Spinal cord (tissue), 10 donors: ENCODE data around the gene CCDC116. TPM values are rescaled to one million over a fixed set of nuclear protein-coding genes. Genes with fewer than 3 reads are reported as not detected.

Source experiments
- DNase-seq, 6 donors: peaks; one replicate each; pipeline versions ENCODE4 v3.0.0 to v3.0.0-alpha.2; 2013 to 2015; ENCODE audit warnings: low spot score in 6 of 6, low read depth in 4 of 6
- H3K27ac ChIP-seq: one replicate; pipeline ENCODE4 v1.5.1; 2013; ENCODE audit warnings: low read depth, low read length, control low read depth
- H3K27me3 ChIP-seq: one replicate; pipeline ENCODE4 v1.6.1; 2013; ENCODE audit warnings: low read length; ENCODE audit not compliant: control insufficient read depth, insufficient read depth
- H3K36me3 ChIP-seq: one replicate; pipeline ENCODE4 v1.6.1; 2013; ENCODE audit warnings: low read length; ENCODE audit not compliant: control insufficient read depth, insufficient read depth
- H3K4me1 ChIP-seq: one replicate; pipeline ENCODE4 v1.6.1; 2013; ENCODE audit warnings: low read length; ENCODE audit not compliant: control insufficient read depth, insufficient read depth
- H3K4me3 ChIP-seq: one replicate; pipeline ENCODE4 v1.5.1; 2013; ENCODE audit warnings: low read depth, low read length, control low read depth
- H3K9me3 ChIP-seq: one replicate; pipeline ENCODE4 v1.6.1; 2013; ENCODE audit warnings: low read length; ENCODE audit not compliant: control insufficient read depth, insufficient read depth
- WGBS: methylation state at CpG from one replicate; pipeline ENCODE4 v1.1.5; 2013; ENCODE audit warnings: missing lambda C conversion rate; ENCODE audit not compliant: insufficient coverage; 5-methylcytosine and 5-hydroxymethylcytosine counted together
- long read RNA-seq, 4 donors: transcript quantifications; one replicate each; lab custom pipeline, GENCODE V29; 2026
- polyA plus RNA-seq, 2 donors: library from polyadenylated mRNA; unstranded; fragments of 120-200 nt; gene quantifications; one replicate each; pipeline ENCODE4 v1.2.1, GENCODE V29; 2013; ENCODE audit not compliant: insufficient read length in 2 of 2
- total RNA-seq, 2 donors: library from RNA; depleted of rRNA in 1 of 2; stranded (reverse); fragments of 120-200 nt in 1 of 2; fragments of >200 nt in 1 of 2; gene quantifications; one replicate each; pipeline versions ENCODE4 v1.2.3 to v1.2.4, GENCODE V29; 2013 to 2014
- donor health status: healthy.

The CCDC116 gene, protein sequence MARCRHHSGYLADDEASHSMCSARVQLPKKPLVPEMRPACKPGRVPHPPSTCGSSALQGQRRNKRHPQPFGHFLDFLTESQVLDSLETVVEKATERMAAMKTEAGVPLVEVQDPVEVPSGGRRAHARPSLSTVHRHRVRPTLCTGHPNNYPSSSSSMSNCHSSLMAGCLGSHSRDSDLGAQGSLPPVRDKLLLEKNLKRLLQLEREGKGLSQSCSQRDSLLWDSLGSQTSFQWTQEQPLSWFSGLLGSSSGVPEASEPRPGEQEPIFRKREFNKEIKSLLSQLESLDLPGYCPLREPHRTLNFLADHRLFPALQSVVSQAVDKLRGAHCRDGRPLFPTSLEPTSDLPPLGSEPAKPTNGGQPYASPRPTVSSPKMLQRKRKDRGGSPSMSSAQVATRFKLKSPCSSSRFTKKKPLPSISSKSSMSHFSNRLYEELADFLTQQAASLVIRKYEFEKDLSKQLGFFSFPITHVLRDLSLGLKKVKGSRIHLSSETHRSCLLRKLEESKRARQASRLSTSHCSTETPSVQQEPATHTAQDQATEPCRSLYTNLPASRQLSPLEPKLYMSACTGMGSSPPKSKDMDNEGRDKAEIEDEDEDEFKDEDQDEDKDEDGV
- total RNA-seq = under 1 TPM; 0.20 to 0.28 TPM
- polyA plus RNA-seq = 1 to 10 TPM in 1 of 2 donors, under 1 TPM in 1; 0.63 to 1.1 TPM
- long read RNA-seq, donor 1 = 0 reads
- long read RNA-seq, donor 2 = 0 reads
- long read RNA-seq, donor 3 = 0 reads
- long read RNA-seq, donor 4 = 0 reads

DNA sequence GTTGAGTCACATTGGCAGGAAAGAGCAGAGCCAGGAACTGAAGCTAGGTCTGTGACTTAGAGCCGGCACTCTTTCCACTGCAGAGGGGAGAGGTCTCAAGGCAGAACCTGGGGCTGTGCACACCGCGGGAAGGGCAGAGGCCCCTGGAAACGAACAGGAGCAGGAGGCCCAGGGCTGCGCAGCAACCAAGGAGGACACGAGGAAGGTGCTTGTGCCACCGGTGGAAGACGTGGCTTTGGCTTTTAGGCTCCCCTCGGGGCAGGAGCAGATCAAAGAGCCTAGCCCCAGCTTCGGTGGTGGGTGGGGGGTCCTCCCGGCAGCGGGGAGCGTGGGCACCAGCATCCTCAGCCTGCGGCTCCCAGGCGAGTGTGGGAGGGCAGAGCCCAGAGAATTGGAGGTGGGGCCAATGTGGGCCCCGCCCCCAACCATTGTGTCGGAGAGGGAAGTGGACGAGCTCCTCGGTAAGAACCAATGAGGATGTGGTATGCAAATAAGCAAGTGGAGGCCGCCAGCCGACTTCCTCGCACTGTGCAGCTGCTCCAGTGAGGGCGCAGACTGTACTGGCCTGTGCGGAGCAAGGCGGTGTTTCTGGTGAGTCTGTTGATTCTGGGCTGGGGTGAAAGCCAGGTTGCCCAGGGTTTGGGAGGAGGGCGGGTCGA, at the start of gene CCDC116:
TSS of gene CCDC116 (plus strand) at position 524 of the 659 bp plus-strand sequence. CDS start 422 bp downstream, outside the sequence.
- Histone ChIP-seq H3K27ac (no peak within 1 kb of the TSS), H3K9me3 (no peaks in the 10 kb centered on the region), H3K4me3 (no peak within 1 kb of the TSS), H3K36me3 (peaks cover 32% of the 10 kb centered on the region), H3K4me1 (peaks cover 22% of the 10 kb centered on the region), H3K27me3 (no peaks in the 10 kb centered on the region)
- DNase-seq = no peak
- WGBS = 77% methylated on average over 27 of the region's 27 CpGs

DNA sequence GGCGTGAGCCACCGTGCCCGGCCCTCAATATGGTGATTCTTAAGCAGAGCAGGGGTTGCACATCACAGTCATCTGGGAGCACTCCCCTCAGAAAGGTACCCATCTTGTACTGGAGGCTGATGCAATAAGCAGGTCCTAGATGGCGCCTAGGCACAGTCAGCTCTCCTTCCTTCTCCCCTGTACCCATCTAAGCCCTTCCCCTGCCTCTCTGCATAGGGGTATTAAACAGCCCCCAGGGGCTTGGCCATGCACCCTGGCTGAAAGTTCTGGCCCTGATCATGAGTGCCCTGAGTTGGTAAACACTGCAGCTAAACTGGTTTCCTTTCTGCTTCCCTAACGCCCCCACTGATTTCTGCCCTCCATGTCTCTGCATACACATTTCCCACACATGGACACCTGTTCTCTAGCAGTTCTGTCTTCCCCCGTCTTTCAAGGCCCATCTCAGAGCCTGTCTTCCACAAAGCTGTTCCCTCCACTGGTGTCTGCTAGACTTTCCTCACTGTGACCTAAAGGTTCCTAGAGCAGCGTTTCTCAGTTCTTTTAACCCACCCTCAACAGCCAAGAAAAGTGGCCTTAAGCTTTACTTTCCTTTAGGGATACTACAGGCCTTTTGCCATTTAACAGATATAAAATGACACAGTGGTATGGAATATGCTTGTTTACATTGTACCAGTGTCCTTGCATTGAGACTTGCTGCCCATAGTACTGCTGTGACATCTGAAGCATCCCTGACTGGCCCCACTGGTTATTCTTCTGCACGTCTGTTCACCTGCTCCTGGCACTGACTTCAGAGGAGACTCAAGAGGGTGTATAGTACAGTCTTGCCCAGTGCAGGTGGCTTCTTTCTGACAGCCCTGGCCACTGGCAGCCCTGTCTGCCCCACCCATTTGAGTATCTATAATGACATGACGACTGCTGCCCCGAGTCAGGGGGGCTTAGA, 49.5 kb upstream of the CCDC116 start:
- Histone ChIP-seq H3K9me3 (no peaks in the 10 kb centered on the region), H3K4me3 (no peak overlapping the region), H3K4me1 (peaks cover 15% of the 10 kb centered on the region), H3K36me3 (peaks cover 6% of the 10 kb centered on the region), H3K27me3 (no peaks in the 10 kb centered on the region), H3K27ac (no peak overlapping the region)
- no peak for DNase-seq
- WGBS = 78% methylated on average over 7 of the region's 10 CpGs

DNA sequence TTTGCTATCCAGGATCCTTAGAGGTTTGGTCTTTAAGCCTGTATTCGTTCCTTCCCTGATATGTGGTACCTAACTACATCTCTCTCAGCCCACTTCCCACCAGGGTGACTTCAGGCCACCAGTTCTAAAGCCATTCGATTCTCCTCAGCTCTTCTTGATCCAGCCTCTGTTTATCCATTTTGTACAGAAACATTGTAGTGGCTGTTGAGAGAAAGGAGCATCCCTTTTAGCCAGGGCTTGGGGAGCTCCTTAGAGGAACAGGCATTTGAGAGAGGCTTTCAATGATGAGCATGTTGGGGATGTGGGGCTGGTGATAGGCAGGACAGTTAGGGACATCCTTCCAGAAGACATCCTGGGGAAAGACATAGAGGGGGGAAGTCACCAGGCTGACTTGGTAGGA, 47.2 kb upstream of the CCDC116 start:
- Histone ChIP-seq H3K9me3 (no peaks in the 10 kb centered on the region), H3K4me1 (peaks cover 15% of the 10 kb centered on the region), H3K36me3 (peaks cover 3% of the 10 kb centered on the region), H3K27me3 (no peaks in the 10 kb centered on the region), H3K4me3 (no peak overlapping the region), H3K27ac (no peak overlapping the region)
- no CpG with 5 or more reads among the region's 2 CpGs for WGBS
- DNase-seq = no peak

DNA sequence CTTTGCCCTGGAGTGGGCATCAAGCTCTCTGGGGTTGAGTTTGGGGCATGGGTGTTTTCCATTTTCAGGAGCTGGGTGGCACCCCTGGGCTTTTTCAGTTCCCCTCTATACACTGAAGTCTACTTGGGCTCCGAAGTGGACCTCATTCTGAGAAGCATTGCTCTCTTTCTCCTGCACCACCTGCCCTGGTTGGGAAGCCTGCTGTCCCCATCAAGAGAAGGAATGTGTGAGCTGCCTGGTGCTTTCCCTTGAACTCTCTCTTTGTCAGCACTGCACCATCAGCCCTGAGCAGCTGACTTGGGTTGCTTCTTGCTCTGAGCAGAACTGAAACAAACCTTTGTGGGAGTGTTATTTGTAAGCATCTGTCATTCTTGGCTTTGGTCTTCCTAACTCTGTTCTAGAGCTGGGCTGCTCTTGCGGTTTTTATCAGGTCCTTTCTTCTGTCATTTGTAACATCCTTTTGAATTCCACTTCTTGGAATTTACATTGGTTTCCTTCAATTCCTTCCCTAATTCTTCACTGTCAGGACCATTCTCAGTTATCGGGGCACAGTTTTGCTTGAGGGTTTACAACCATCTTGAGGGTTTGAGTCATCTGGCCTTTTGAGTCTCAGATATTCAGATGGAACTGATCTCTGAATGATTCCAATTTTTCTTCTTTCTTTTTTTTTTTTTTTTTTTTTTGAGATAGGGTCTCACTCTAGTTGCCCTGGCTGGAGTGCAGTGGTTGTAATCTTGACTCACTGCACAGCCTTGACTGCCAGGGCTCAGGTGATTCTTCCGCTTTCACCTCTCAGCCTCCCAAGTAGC, 44.6 kb upstream of the CCDC116 start:
- DNase-seq = peak in 3 of 6 donors; percentile 4 to 56 (median 21)
- Histone ChIP-seq H3K4me1 (peaks cover 20% of the 10 kb centered on the region), H3K27ac (no peak overlapping the region), H3K36me3 (peaks cover 16% of the 10 kb centered on the region), H3K27me3 (no peaks in the 10 kb centered on the region), H3K9me3 (no peaks in the 10 kb centered on the region), H3K4me3 (no peak overlapping the region)
- WGBS = 83% methylated on average over 3 of the region's 4 CpGs

DNA sequence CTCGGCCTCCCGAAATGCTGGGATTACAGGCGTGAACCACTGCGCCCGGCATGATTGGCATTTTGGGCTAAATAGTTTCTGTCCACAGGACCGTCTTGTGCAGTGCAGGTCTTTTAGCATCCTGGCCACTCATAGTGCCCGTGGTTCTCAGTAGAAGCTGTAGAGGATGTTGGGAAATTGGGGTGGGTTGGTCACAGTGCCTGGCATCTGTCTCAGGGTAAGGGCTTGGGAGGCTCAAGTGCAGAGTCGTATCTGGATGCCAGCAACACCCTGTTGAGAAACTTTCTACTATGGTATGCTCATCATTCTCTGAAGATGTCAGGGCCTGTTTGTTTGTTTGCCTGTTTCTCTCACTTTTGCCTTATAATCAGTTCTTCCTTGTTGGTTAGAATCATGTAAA, 43.2 kb upstream of the CCDC116 start:
- no peak overlapping the region for H3K4me3 ChIP-seq
- WGBS = 93% methylated on average over 8 of the region's 8 CpGs
- H3K36me3 ChIP-seq = peaks cover 27% of the 10 kb centered on the region
- H3K27ac ChIP-seq = no peak overlapping the region
- no peaks in the 10 kb centered on the region for H3K27me3 ChIP-seq
- no peaks in the 10 kb centered on the region for H3K9me3 ChIP-seq
- no peak for DNase-seq
- H3K4me1 ChIP-seq = peaks cover 20% of the 10 kb centered on the region

DNA sequence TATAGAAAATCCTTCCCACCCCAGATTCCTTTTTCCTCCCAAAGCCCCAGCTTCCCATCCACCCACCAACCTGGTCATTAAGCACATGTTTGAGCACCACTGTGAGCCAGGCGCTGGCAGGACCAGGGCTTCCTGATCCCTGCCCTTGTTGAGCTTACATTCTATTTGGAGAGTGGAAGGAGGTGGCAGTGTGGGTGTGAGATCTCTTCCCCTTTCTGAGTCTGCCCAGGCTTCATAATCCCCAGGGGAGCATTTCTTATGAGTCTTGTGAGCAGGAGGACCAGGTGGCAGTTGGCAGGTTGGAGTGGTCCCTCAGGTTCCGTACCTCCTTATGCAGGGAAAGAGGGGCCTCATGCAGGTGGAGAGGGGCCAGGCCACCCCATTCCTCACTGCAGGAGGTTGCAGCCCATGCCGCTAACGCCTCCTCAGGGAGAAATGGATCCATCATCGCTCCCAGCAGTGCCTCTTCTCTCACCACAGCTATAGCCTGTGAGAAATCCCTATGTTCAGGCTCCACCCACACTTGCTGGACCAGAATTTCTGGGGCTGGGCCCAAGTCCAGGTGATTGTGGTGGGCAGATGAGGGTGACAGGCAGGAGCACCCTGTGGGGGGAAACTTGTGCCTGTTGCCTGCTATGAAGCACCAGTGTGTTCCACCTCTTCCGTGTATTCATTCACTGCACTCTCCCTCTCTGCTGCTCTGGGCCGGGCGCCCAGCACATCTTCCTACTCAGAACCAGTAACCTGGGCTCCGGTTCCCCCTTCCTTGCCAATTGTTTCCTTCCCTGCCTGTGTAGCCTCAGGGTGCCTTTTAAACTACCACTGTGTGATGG, 41.5 kb upstream of the CCDC116 start:
- DNase-seq = no peak
- Histone ChIP-seq H3K4me1 (peaks cover 26% of the 10 kb centered on the region), H3K36me3 (peaks cover 38% of the 10 kb centered on the region), H3K9me3 (no peaks in the 10 kb centered on the region), H3K27ac (no peak overlapping the region), H3K4me3 (no peak overlapping the region), H3K27me3 (no peaks in the 10 kb centered on the region)
- WGBS = 78% methylated on average over 2 of the region's 9 CpGs

DNA sequence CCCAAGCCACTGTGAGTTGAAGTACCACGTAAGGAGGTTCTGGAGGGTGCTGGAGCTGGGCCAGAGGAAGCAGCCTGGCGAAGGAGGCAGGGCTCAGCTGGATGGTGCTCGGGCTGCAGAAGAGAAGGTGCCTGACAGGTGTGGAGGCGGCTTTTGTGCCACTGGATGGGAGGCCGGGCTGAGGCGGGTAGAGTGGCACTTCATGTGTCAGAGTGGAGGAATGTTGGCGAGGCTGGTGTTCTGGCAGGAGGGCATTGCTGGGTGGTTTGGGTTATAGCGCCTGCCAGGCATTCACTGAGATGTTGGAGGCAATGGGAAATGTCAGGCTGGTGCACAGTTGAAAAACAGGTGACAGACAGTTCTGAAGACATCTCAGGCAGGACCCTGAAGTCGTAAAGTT, 40.9 kb upstream of the CCDC116 start:
- no peak for DNase-seq
- WGBS = 77% methylated on average over 8 of the region's 9 CpGs

DNA sequence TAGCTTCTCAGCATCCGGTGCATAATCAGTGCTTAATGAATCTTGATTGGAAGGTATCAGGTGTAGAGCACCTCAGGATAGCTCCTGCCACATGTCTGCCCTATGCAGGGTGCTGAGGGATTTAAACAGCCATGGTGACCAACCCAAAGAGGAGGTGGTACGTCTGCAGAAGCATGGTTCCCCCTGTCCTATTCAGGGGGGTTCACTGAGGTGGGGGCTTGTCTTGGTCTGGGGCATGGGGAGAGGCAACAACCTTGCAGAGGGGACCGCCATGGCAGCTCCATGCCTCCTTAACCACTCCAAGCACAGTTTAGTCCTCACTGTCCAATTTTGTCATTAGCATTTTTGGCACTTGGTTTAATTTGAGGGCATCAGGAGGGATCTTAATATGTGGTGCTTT, 40.1 kb upstream of the CCDC116 start:
- WGBS = no CpG with 5 or more reads among the region's 3 CpGs
- no peak for DNase-seq
- H3K27me3 ChIP-seq = no peaks in the 10 kb centered on the region
- no peaks in the 10 kb centered on the region for H3K9me3 ChIP-seq
- no peak overlapping the region for H3K27ac ChIP-seq
- H3K4me1 ChIP-seq = peaks cover 23% of the 10 kb centered on the region
- H3K36me3 ChIP-seq = peaks cover 50% of the 10 kb centered on the region
- H3K4me3 ChIP-seq = no peak overlapping the region

More for the DNA sequence above, 40.9 kb upstream of the CCDC116 start:
- peaks cover 44% of the 10 kb centered on the region for H3K36me3 ChIP-seq
- no peaks in the 10 kb centered on the region for H3K27me3 ChIP-seq
- no peak overlapping the region for H3K4me3 ChIP-seq
- H3K4me1 ChIP-seq = peaks cover 26% of the 10 kb centered on the region
- no peak overlapping the region for H3K27ac ChIP-seq
- no peaks in the 10 kb centered on the region for H3K9me3 ChIP-seq
